ENCODE measurements around the gene MRPL43. TPM values are rescaled to one million over a fixed set of nuclear protein-coding genes. Genes with fewer than 3 reads are reported as not detected.

MRPL43 gene
- total RNA-seq, 1 donor from 2014 or later, result 24.5 TPM

DNA sequence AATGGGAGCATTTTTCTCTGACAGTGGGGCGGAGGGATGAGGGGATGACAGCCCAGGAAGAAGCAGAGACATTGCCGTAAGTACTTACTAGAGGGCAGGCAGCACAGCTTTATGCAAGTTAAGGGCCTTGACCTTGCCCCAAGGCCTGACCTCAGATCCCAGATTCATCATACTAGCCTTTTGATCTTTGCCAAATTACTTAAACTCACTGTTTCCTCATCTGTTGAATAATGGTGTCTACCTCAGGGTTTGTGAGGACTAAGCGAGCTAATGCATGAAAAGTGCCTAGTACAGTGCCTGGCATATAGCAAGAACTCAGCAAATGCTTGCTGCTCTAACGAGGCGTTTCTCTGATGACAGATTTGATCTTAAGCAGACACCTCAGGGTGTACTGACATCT is 21.5 kb downstream of the MRPL43 start:
- Mint-ChIP-seq H3K4me1 (peaks cover 12% of the 10 kb centered on the region), H3K9me3 (no peaks in the 10 kb centered on the region), H3K36me3 (peaks cover 11% of the 10 kb centered on the region), H3K4me3 (no peak overlapping the region), H3K27ac (no peak overlapping the region), H3K27me3 (ENCODE audit: insufficient read depth, low read depth) (peaks cover 7% of the 10 kb centered on the region)
- H3K4me3 ChIP-seq, result no peak overlapping the region
- H3K27ac ChIP-seq, result no peak overlapping the region
- H3K4me1 ChIP-seq, result no peaks in the 10 kb centered on the region
- H3K4me2 ChIP-seq, result no peak overlapping the region
- H3K9me3 ChIP-seq (ENCODE audit: low read depth), result no peaks in the 10 kb centered on the region
- H3F3A ChIP-seq (ENCODE audit: low read depth), result peaks cover 31% of the 10 kb centered on the region
- H3K9ac ChIP-seq, result no peak overlapping the region
- peaks cover 9% of the 10 kb centered on the region for H3K36me3 ChIP-seq
- TF ChIP-seq EZH2phosphoT487 (IDR thresholded peaks at IDR 0.05) (no peak), EZH2 (IDR thresholded peaks at IDR 0.05) (no peak)
- TF ChIP-seq, protein P1, sequence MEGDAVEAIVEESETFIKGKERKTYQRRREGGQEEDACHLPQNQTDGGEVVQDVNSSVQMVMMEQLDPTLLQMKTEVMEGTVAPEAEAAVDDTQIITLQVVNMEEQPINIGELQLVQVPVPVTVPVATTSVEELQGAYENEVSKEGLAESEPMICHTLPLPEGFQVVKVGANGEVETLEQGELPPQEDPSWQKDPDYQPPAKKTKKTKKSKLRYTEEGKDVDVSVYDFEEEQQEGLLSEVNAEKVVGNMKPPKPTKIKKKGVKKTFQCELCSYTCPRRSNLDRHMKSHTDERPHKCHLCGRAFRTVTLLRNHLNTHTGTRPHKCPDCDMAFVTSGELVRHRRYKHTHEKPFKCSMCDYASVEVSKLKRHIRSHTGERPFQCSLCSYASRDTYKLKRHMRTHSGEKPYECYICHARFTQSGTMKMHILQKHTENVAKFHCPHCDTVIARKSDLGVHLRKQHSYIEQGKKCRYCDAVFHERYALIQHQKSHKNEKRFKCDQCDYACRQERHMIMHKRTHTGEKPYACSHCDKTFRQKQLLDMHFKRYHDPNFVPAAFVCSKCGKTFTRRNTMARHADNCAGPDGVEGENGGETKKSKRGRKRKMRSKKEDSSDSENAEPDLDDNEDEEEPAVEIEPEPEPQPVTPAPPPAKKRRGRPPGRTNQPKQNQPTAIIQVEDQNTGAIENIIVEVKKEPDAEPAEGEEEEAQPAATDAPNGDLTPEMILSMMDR (IDR thresholded peaks at IDR 0.05), result no peak
- H2AFZ ChIP-seq (replicated peaks), result no peak overlapping the region
- H3K27me3 ChIP-seq, result peaks cover 20% of the 10 kb centered on the region
- H4K20me1 ChIP-seq (ENCODE audit: low read depth), result peaks cover 4% of the 10 kb centered on the region
- DNase-seq (ENCODE audit: low spot score), result no peak
- no peaks in the 10 kb centered on the region for H3K79me2 ChIP-seq (ENCODE audit: low read depth)

DNA sequence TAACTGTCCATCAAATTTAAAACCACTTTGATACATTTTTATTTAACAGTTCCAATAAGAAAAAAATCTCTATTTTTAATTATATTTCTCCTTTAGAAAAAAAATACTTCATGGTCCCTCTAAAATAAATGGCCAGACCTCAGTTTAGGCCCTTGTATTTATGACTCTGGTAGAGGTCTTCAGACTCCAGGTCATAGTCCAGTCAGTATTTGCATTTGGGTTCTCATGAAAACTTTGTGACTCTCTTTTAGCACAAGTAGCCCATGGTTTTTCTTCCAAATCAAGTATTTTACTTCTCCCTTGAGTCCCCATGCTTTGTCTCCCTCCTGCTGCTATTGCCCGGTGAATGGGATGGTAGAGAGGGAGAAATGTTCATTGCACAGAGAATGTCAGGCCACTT is 23.5 kb downstream of the MRPL43 start:
- H3K36me3 Mint-ChIP-seq, result peaks cover 19% of the 10 kb centered on the region
- H3K4me3 Mint-ChIP-seq, result no peak overlapping the region
- no peak overlapping the region for H3K4me3 ChIP-seq
- no peak for DNase-seq (ENCODE audit: low spot score)
- no peaks in the 10 kb centered on the region for H3K27me3 Mint-ChIP-seq (ENCODE audit: insufficient read depth, low read depth)
- peaks cover 9% of the 10 kb centered on the region for H3K36me3 ChIP-seq
- TF ChIP-seq, protein P1 (IDR thresholded peaks at IDR 0.05), result no peak
- TF ChIP-seq EZH2 (IDR thresholded peaks at IDR 0.05) (no peak), EZH2phosphoT487 (IDR thresholded peaks at IDR 0.05) (no peak)
- peaks cover 4% of the 10 kb centered on the region for H3K4me1 Mint-ChIP-seq
- H3F3A ChIP-seq (ENCODE audit: low read depth), result peaks cover 15% of the 10 kb centered on the region
- no peaks in the 10 kb centered on the region for H3K4me1 ChIP-seq
- no peaks in the 10 kb centered on the region for H3K9me3 Mint-ChIP-seq
- H4K20me1 ChIP-seq (ENCODE audit: low read depth), result no peaks in the 10 kb centered on the region
- H3K9ac ChIP-seq, result peak overlapping the region; percentile 4
- no peaks in the 10 kb centered on the region for H3K9me3 ChIP-seq (ENCODE audit: low read depth)
- H3K79me2 ChIP-seq (ENCODE audit: low read depth), result no peaks in the 10 kb centered on the region
- H3K4me2 ChIP-seq, result no peak overlapping the region
- peaks cover 9% of the 10 kb centered on the region for H3K27me3 ChIP-seq
- no peak overlapping the region for H3K27ac Mint-ChIP-seq
- H3K27ac ChIP-seq, result no peak overlapping the region
- H2AFZ ChIP-seq (replicated peaks), result no peak overlapping the region

GRCh38 chr10:100962351-100963080 is 24.8 kb downstream of the MRPL43 start:
- no peak overlapping the region for H3K27ac Mint-ChIP-seq
- Histone ChIP-seq H3K4me1 (no peaks in the 10 kb centered on the region), H3K4me2 (no peak overlapping the region), H3K9ac (no peak overlapping the region), H3K9me3 (ENCODE audit: low read depth) (no peaks in the 10 kb centered on the region), H4K20me1 (ENCODE audit: low read depth) (no peaks in the 10 kb centered on the region), H3K36me3 (peaks cover 9% of the 10 kb centered on the region), H3K27me3 (no peaks in the 10 kb centered on the region), H2AFZ (replicated peaks) (no peak overlapping the region), H3K79me2 (ENCODE audit: low read depth) (no peaks in the 10 kb centered on the region), H3K27ac (no peak overlapping the region), H3F3A (ENCODE audit: low read depth) (peaks cover 10% of the 10 kb centered on the region), H3K4me3 (no peak overlapping the region)
- no peak overlapping the region for H3K4me3 Mint-ChIP-seq
- H3K4me1 Mint-ChIP-seq, result no peaks in the 10 kb centered on the region
- TF ChIP-seq, protein P1 (IDR thresholded peaks at IDR 0.05), result no peak
- TF ChIP-seq EZH2 (IDR thresholded peaks at IDR 0.05) (no peak), EZH2phosphoT487 (IDR thresholded peaks at IDR 0.05) (no peak)
- no peaks in the 10 kb centered on the region for H3K9me3 Mint-ChIP-seq
- no peaks in the 10 kb centered on the region for H3K27me3 Mint-ChIP-seq (ENCODE audit: insufficient read depth, low read depth)
- peaks cover 19% of the 10 kb centered on the region for H3K36me3 Mint-ChIP-seq
- DNase-seq (ENCODE audit: low spot score), result no peak

All from neural progenitor cell (in vitro differentiated cells).